Measurements from ENCODE around the gene PSMA6.

DNA sequence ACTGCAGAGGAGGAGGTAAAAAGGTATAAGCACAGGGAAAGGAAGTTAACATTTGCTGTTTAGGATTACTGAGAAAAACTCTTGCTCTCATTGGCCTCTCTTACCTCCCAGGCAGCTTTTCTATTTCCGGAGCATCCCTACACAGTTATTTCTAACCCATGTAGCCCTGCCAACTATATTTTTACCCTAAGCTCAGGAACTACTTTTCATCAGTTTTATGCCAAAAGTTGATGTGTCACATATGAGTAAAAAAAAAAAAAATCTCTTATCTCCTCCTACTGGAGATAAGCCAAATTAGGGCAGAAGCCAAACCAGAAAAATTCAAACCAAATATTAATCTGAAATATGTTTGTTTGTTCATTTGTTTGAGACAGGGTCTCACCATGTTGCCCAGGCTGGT lies 34.4 kb upstream of the PSMA6 start:
- no peak for TF ChIP-seq CTCF (IDR thresholded peaks at IDR 0.05)
- no peak for TF ChIP-seq POLR2A (IDR thresholded peaks at IDR 0.05; ENCODE audit: low read depth)

Data from esophagus muscularis mucosa (tissue), 3 donors.